Tibial nerve (tissue), 4 donors: ENCODE measurements around the gene CARNS1.

Source experiments
- CTCF ChIP-seq, 5 experiments: fragments of 200-600 bp in 3 of 5; fragments of 450-650 bp in 2 of 5; sonication (generic) in 3 of 5; IDR thresholded peaks; one replicate each; pipeline ENCODE4 v1.5.1; 2016 to 2019; ENCODE audit warnings: antibody characterized with exemption in 5 of 5, mild to moderate bottlenecking in 3 of 5, moderate library complexity in 2 of 5
- EP300 ChIP-seq, 2 donors: sonication (generic); formaldehyde crosslinking; IDR thresholded peaks; one replicate each; pipeline ENCODE4 v1.6.1; 2017; ENCODE audit warnings: antibody characterized with exemption in 2 of 2, mild to moderate bottlenecking in 1 of 2
- POLR2A ChIP-seq, 2 donors: fragments of 450-650 bp; IDR thresholded peaks; one replicate each; pipeline ENCODE4 v1.6.1; 2017; ENCODE audit warnings: antibody characterized with exemption in 2 of 2, mild to moderate bottlenecking in 2 of 2, moderate library complexity in 2 of 2

GRCh38 chr11:67468456-67468758, 52.9 kb downstream of the CARNS1 start:
- no peak for TF ChIP-seq CTCF (IDR thresholded peaks at IDR 0.05)
- TF ChIP-seq POLR2A (IDR thresholded peaks at IDR 0.05), result no peak
- no peak for TF ChIP-seq EP300 (IDR thresholded peaks at IDR 0.05)
